Upper lobe of right lung (tissue), 1 donor: ENCODE results near the gene LHFPL6. TPM values are rescaled to one million over a fixed set of nuclear protein-coding genes. Genes with fewer than 3 reads are reported as not detected.

Experiments used
- ATAC-seq: fragments of 200-7000 bp; cut with Tn5 transposase; one replicate; pipeline ENCODE4 v1.9.1; 2020; ENCODE audit warnings: mild to moderate bottlenecking, moderate library complexity
- DNase-seq: peaks from one replicate; pipeline ENCODE4 v3.0.0-alpha.2; 2020
- H3K27ac ChIP-seq: fragments of 200-600 bp; one replicate; pipeline ENCODE4 v1.8.0; 2022
- H3K27me3 ChIP-seq: fragments of 200-600 bp; one replicate; pipeline ENCODE4 v1.8.0; 2022; ENCODE audit warnings: mild to moderate bottlenecking
- H3K36me3 ChIP-seq: fragments of 200-600 bp; one replicate; pipeline ENCODE4 v1.8.0; 2022
- H3K4me1 ChIP-seq: fragments of 200-600 bp; one replicate; pipeline ENCODE4 v1.8.0; 2022
- H3K4me3 ChIP-seq: fragments of 200-600 bp; one replicate; pipeline ENCODE4 v1.8.0; 2022; ENCODE audit warnings: mild to moderate bottlenecking
- H3K9me3 ChIP-seq: fragments of 200-600 bp; one replicate; pipeline ENCODE4 v1.8.0; 2022
- CTCF ChIP-seq: fragments of 200-600 bp; IDR thresholded peaks from one replicate; pipeline ENCODE4 v1.8.0; 2022; ENCODE audit warnings: antibody characterized with exemption
- intact Hi-C: fragments of 100-400 bp; cut with DNase I; formaldehyde crosslinking; loops from one replicate; pipeline ENCODE4 v1.11.0; 2022
- total RNA-seq: library from RNA; stranded (reverse); fragmentation: NEBNext Ultra II Directional; extraction: Animal tissue kit (Norgen Biotek cat#: 25700); gene quantifications from one replicate; pipeline ENCODE4 v1.2.1, GENCODE V29; 2021
- donor health status: DM: no; HTN: yes; CAD: no; lungs with severe emphysema.

The LHFPL6 gene
- total RNA-seq, 1 donor from 2014 or later, result 80.0 TPM

- H3K36me3 ChIP-seq, result no peaks in the 10 kb centered on the region
- no peak for ATAC-seq
- intact Hi-C loops, result no loop called here
- TF ChIP-seq CTCF, result no peak
- no peak overlapping the region for H3K27ac ChIP-seq
- no peaks in the 10 kb centered on the region for H3K27me3 ChIP-seq
- no peaks in the 10 kb centered on the region for H3K9me3 ChIP-seq
- H3K4me3 ChIP-seq, result no peak overlapping the region
- H3K4me1 ChIP-seq, result peaks cover 17% of the 10 kb centered on the region
- no peak for DNase-seq
These were observed 25.0 kb downstream of the LHFPL6 start for GRCh38 chr13:39577838-39578491.

GRCh38 chr13:39577203-39577602 lies 25.8 kb downstream of the LHFPL6 start:
- no peaks in the 10 kb centered on the region for H3K9me3 ChIP-seq
- no peak for TF ChIP-seq CTCF
- intact Hi-C loops, result no loop called here
- ATAC-seq (peak; percentile 91), DNase-seq (no peak)
- H3K4me1 ChIP-seq, result peaks cover 17% of the 10 kb centered on the region
- no peaks in the 10 kb centered on the region for H3K36me3 ChIP-seq
- H3K27me3 ChIP-seq, result no peaks in the 10 kb centered on the region
- no peak overlapping the region for H3K4me3 ChIP-seq
- no peak overlapping the region for H3K27ac ChIP-seq

GRCh38 chr13:39575641-39576238 lies 27.3 kb downstream of the LHFPL6 start:
- no peaks in the 10 kb centered on the region for H3K36me3 ChIP-seq
- DNase-seq, result no peak
- intact Hi-C loops, result no loop called here
- H3K27ac ChIP-seq, result no peak overlapping the region
- no peak for ATAC-seq
- no peak overlapping the region for H3K4me3 ChIP-seq
- no peak for TF ChIP-seq CTCF
- no peaks in the 10 kb centered on the region for H3K9me3 ChIP-seq
- H3K4me1 ChIP-seq, result peaks cover 17% of the 10 kb centered on the region
- no peaks in the 10 kb centered on the region for H3K27me3 ChIP-seq

- no peak for DNase-seq
- TF ChIP-seq CTCF, result no peak
- H3K4me3 ChIP-seq, result no peak overlapping the region
- H3K36me3 ChIP-seq, result no peaks in the 10 kb centered on the region
- intact Hi-C loops, result no loop called here
- no peaks in the 10 kb centered on the region for H3K27me3 ChIP-seq
- H3K9me3 ChIP-seq, result no peaks in the 10 kb centered on the region
- ATAC-seq, result no peak
- H3K27ac ChIP-seq, result no peak overlapping the region
- H3K4me1 ChIP-seq, result no peaks in the 10 kb centered on the region
These were observed 31.4 kb downstream of the LHFPL6 start for GRCh38 chr13:39571502-39572092.

GRCh38 chr13:39567569-39567968 lies 35.4 kb downstream of the LHFPL6 start:
- H3K4me3 ChIP-seq, result no peak overlapping the region
- H3K9me3 ChIP-seq, result no peaks in the 10 kb centered on the region
- no peaks in the 10 kb centered on the region for H3K27me3 ChIP-seq
- intact Hi-C loops, result no loop called here
- no peak for TF ChIP-seq CTCF
- H3K36me3 ChIP-seq, result no peaks in the 10 kb centered on the region
- ATAC-seq (no peak), DNase-seq (no peak)
- peaks cover 9% of the 10 kb centered on the region for H3K4me1 ChIP-seq
- no peak overlapping the region for H3K27ac ChIP-seq
